Right renal pelvis (tissue), 4 donors: ENCODE data around the gene RBM10. TPM values are rescaled to one million over a fixed set of nuclear protein-coding genes. Genes with fewer than 3 reads are reported as not detected.

Experiments
- DNase-seq, 4 donors: peaks; one replicate each; pipeline ENCODE4 v3.0.0-alpha.2; 2013; ENCODE audit warnings: low read depth in 4 of 4, low spot score in 3 of 4, missing footprints in 1 of 4
- polyA plus RNA-seq, 4 donors: library from polyadenylated mRNA; unstranded; fragments of 120-200 nt; gene quantifications; one replicate each; pipeline ENCODE4 v1.2.1, GENCODE V29; 2013; ENCODE audit not compliant: insufficient read length in 4 of 4

RBM10 gene
- polyA plus RNA-seq, 4 donors, result 48.2 to 65.3 (median 49.9) TPM

DNA sequence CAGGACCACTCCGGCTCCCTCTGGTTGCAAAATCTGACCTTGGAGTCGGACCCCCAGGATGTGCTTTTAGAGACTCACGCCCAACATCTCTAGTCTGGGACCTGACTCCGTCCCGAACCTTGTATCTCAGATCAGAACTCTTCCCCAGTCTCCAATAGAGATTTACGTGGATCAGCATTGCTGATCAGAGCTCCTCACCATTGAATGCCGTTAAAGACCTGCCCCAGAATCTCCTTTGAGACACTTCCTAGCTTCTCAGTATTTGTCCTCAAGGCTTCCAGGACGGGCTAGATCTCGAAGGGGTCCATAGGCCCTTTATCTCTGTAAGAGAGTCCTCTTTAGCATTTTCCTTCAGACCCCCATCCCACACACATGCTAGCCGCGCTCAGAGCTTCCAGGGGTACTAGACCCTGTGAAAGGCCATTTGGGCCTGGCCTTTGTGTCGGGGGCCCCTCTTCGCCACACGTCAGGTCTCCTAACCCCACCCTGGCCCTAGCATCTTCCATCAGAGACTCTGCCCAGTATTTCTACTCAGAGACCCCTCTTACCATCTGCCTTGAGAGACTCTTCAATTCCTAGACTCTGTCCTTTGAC, 49.3 kb downstream of the RBM10 start:
- no peak for DNase-seq

DNA sequence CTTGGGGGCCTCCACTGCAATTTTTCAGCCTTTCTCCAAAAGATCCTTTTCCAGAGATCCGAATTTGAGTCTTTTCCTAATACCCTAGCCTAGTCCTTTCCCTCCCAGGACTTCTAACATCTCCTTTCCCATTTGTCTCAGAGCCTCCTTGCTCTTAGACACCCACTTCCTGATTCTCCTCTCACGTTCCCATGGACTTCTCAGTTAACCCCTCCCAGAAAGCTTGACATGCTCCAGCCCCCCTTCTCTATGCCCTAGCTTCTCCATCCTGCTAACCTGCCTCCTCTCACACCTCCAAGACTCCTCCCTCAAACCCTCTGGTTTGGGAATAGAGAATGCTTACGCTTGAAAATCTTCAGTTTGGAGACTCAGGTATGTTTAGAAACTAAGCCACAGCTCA, 51.1 kb downstream of the RBM10 start:
- no peak for DNase-seq

DNA sequence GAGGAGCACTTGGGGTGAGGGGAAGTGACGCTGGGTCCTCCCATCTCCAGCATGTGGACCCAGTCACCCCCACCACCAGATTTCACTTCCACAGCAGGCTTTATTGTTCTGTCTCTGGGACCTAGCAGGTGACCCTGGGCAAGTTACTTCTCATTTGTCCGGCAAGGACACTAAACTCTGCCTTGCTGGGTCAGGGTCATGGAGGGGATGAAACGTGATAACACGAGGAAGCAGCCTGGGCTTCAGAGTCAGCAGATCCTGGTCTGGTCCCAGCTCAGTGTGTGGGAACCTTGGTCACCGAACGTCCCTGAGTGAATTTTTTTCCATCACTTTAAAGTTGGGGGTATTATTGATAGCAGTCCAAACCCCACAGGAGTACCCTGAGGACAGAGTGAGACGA, 52.5 kb downstream of the RBM10 start:
- no peak for DNase-seq

DNA sequence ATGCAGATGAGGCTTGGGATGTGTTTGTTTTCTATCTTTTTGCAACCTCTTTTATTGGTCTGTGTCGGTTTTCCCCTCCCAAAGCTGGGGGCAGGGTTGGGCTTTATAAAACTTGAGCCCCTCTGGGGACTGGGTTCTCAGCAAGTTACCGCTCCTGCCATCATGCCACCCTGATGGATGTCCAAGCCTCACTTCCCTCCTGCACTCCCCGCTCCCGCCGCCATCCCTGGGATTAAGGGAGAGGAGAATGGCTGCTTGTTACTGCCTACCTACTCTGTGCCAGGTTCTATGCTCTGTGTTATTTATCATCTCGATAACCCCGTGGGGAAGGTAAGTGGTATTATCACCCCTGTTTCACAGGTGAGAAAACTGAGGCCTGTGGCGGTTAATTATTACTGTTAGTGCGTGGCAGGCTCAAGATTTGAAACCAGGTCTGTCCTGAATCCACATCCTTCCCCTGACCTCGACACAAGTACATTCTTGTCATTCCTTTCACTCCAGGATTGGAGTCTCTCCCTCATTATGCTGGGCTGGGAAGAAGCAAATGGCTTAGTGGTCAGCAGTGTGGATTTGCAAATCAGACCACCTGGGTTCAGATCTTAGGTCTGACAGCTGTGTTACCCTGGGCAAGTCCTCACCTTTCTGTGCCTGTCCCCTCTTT, 53.1 kb downstream of the RBM10 start:
- DNase-seq, result no peak

DNA sequence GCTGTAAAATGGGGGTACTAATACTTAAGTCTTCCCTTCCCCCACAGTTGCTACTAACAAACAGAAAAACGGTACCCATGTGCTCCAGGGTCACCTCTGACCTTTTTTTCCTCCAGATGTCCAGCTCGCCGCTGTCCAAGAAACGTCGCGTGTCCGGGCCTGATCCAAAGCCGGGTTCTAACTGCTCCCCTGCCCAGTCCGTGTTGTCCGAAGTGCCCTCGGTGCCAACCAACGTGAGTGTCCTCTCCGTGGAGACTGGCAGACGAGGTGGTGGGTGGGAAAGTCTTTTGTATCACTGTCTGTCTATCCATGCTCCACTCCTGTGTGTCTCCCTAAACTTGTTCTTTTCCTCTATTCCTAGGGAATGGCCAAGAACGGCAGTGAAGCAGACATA, 53.7 kb downstream of the RBM10 start:
- no peak for DNase-seq

DNA sequence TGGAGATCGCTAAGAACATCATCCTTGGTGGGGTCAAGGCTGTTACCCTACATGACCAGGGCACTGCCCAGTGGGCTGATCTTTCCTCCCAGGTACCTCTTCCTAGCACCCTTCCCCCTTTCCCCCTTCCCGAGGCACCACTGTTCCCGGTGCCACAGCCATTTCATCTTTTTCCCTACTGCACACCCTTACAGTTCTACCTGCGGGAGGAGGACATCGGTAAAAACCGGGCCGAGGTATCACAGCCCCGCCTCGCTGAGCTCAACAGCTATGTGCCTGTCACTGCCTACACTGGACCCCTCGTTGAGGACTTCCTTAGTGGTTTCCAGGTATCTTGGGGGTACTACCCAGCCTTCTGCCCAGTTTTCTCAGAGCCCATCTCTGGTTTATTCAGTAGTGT, 54.3 kb downstream of the RBM10 start:
- DNase-seq, result no peak

DNA sequence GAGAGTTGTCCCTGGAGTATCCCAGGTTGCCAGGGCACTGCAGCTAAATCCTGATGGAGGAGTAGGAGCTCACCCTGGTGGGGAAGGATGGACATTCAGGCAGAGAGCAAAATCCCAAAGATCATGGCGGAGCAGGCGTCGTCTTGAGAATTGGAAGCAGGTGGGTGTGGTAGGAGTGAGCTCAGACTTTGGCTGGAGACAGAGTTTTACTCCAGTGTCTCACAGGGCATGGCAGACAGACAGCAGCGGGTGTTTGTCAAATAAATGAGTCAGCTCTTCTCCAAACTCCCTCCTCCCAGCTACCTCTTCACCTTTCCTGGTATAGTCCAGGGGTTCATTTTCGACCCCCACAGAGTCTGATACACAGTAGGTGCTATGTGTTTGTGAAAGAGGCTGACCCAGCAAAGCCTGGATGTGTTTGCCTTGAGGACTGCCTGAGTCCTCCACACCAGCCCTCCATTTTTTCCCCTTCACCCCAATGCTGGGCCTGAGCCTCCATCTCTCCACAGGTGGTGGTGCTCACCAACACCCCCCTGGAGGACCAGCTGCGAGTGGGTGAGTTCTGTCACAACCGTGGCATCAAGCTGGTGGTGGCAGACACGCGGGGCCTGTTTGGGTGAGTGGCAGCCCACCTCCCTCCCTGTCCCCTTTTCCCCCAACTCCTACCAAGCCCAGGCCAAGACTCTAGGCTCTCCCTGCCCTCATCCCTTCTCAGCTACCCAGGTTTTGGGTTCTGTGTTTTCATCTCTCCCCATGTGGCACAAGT, 55.5 kb downstream of the RBM10 start:
- DNase-seq, result no peak

DNA sequence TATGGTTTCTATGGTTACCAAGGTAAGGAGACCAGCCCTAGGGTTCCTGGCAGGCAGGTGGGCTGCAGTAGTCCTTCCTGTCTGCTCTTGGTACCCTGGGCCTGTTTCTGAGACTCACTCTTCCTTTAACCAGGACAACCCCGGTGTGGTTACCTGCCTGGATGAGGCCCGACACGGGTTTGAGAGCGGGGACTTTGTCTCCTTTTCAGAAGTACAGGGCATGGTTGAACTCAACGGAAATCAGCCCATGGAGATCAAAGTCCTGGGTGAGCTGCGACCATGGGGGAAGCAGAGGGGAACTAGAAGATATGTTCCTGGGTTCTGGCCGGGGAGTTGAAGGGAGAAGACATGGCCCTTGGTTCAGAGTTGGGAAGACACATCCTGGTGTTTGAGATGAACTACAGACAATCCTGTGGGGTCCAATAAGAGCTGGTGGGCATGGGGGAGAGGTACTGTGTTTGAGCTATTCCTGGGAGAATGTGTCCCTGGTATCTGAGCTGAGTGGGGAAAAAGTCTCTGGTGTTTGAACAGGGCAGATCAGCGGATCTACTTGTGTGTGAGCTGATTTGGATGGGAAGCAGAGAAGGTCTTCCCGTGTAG, 56.4 kb downstream of the RBM10 start:
- DNase-seq, result no peak

DNA sequence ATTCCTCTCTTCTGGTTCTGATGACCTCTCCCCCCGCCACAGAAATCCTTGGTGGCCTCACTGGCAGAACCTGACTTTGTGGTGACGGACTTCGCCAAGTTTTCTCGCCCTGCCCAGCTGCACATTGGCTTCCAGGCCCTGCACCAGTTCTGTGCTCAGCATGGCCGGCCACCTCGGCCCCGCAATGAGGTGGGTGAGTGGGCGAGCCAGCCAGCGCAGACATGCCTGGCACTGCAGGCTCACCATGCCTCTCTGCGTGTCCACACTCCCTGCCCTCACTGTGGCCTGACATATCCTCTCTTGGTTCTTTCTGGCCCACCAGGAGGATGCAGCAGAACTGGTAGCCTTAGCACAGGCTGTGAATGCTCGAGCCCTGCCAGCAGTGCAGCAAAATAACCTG, 57.3 kb downstream of the RBM10 start:
- no peak for DNase-seq

DNA sequence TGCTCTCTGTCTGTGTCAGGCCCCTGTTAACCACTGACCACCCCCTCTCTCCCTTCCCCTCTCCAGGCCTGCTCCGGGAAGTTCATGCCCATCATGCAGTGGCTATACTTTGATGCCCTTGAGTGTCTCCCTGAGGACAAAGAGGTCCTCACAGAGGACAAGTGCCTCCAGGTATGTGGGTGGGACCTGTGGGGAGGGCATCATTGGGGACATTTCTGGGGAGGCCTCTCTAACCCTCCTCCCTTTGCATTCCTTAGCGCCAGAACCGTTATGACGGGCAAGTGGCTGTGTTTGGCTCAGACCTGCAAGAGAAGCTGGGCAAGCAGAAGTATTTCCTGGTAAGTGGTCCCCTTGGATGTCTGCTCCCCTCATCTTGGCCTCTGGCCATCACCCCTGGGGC, 57.9 kb downstream of the RBM10 start:
- no peak for DNase-seq

DNA sequence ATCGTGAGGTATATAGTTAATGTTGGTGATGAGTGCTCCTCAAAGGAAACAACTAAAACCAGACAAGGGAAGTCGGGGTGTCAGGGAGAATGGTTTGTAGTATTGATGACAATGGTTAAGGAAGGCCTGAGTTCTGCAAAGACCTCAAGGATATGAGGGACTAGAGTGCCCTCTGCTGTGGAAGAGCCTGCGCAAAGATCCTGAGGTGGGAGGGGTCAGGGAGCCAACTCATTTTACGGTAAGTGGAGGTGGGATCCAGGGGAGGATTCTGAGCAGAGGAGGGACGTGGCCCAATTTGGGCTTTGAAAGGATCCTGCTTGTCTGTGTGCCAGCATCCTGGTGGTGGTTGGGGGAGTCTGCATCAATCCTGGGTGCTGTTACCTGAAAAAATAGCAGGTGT, 59.9 kb downstream of the RBM10 start:
- no peak for DNase-seq

DNA sequence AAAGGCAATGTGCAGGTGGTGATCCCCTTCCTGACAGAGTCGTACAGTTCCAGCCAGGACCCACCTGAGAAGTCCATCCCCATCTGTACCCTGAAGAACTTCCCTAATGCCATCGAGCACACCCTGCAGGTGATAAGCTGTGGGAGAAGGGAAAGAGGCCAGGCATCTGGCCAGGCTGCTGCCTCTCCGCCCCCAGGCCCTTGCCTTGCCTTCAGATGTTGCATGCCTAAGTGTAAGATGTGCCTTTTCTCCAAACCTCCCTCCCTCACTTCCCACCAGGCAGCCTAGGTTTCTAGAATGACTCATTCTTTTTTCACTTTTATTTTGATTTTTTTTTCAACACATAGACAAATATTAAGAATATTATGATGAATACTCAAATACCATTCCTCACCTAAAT, 61.3 kb downstream of the RBM10 start:
- DNase-seq, result no peak

DNA sequence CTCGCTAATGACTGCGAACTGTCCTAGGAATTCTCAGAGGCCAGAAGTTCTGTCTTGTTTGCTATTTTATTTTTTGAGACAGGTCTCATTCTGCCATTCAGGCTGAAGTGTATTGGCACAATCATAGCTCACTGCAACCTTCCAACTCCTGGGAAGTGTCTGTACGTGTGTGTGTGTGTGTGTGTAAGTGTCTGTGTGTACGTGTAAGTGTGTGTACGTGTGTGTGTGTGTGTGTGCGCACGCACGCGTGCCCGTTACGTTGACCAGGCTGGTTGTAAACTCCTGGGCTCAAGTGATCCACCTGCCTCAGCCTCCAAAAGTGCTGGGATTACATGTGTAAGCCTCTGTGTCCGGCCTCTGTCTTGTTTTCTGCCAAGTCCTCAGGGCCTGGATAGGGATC, 63.1 kb downstream of the RBM10 start:
- no peak for DNase-seq

DNA sequence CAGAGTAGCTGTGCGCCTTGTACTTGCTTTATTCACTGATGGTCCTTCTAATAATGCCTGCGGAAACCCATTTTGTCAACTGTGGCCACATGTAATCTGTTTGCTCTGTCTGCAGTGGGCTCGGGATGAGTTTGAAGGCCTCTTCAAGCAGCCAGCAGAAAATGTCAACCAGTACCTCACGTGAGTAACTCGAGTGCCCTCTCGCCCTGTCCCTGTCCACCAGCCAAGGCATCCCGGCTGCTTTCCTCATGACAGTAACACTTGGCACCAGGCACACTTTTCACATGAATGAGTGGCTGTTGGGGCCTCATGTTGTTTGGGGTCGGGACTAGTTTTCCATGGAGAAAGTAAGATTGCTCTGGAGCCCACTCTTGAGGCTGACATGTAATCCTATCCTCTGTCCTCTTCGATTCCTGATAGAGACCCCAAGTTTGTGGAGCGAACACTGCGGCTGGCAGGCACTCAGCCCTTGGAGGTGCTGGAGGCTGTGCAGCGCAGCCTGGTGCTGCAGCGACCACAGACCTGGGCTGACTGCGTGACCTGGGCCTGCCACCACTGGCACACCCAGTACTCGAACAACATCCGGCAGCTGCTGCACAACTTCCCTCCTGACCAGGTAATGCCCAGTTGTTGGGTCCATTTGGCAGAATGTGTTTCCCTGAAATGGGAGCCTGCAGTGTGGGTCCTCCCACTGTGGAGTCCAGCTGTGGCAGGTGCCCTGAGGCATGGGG, 64.7 kb downstream of the RBM10 start:
- no peak for DNase-seq

DNA sequence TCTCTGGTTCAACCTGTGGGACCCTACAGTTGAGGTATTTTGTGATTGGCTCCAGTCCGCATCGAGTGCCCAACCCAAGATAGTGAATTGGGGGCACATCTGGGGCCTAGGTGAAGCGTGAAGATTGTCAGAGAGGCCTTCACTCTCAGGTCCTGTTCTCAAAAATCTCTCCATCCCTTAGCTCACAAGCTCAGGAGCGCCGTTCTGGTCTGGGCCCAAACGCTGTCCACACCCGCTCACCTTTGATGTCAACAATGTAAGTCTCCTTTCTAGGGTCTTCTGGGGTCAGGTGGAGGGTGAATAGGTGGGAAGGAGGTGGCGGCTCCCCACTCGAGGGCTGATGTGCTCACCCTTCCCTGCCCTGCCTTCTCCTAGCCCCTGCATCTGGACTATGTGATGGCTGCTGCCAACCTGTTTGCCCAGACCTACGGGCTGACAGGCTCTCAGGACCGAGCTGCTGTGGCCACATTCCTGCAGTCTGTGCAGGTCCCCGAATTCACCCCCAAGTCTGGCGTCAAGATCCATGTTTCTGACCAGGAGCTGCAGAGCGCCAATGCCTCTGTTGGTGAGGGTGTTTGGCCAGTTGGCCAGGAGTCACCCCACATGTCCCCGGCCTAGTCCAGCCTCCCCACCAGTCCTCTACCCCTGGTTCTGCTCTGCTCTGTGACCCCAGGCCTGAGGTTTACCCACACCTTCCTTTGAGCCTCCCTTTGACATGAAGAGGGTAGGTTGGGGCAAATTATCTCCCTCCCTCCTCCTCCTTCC, 65.8 kb downstream of the RBM10 start:
- DNase-seq, result no peak

DNA sequence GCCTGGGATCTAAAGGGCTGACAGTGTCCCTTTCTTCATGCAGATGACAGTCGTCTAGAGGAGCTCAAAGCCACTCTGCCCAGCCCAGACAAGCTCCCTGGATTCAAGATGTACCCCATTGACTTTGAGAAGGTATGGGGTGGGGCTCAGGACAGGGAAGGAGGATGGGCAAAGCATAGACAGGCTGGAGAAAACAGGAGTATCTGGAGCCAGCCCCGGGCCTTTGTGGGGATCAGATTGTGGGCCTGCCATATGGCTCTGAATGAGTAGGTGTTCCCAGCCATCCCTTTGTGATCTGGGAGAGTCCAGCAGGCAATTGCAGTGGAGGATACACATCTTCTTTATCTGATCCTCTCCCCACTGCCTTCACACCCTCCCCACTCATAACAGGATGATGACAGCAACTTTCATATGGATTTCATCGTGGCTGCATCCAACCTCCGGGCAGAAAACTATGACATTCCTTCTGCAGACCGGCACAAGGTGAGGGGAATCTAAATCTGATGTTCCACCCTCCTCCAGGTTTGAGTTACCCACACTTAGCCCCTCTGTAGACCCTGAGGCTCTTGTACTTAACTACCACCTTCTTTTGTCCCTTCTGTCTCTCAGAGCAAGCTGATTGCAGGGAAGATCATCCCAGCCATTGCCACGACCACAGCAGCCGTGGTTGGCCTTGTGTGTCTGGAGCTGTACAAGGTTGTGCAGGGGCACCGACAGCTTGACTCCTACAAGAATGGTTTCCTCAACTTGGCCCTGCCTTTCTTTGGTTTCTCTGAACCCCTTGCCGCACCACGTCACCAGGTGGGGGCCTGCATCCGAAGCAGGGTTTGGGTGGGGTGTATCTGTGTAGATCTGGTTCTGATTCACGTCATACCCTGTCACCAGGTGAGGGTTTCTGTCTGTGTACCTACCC, 67.6 kb downstream of the RBM10 start:
- no peak for DNase-seq

DNA sequence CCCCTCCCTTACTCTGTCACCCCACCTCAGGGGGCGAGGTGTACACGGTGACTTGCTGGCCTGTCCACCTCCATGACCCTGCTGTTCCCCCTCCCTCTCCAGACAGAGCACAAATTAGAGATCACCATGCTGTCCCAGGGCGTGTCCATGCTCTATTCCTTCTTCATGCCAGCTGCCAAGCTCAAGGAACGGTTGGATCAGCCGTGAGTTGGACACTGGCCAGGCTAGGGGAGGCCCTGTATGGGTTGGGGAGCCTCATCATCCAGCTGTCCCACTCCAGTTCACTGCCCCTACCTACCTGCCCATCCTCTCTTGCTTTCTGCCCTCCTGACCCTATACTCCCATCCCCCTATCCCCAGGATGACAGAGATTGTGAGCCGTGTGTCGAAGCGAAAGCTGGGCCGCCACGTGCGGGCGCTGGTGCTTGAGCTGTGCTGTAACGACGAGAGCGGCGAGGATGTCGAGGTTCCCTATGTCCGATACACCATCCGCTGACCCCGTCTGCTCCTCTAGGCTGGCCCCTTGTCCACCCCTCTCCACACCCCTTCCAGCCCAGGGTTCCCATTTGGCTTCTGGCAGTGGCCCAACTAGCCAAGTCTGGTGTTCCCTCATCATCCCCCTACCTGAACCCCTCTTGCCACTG, 69.5 kb downstream of the RBM10 start:
- no peak for DNase-seq

DNA sequence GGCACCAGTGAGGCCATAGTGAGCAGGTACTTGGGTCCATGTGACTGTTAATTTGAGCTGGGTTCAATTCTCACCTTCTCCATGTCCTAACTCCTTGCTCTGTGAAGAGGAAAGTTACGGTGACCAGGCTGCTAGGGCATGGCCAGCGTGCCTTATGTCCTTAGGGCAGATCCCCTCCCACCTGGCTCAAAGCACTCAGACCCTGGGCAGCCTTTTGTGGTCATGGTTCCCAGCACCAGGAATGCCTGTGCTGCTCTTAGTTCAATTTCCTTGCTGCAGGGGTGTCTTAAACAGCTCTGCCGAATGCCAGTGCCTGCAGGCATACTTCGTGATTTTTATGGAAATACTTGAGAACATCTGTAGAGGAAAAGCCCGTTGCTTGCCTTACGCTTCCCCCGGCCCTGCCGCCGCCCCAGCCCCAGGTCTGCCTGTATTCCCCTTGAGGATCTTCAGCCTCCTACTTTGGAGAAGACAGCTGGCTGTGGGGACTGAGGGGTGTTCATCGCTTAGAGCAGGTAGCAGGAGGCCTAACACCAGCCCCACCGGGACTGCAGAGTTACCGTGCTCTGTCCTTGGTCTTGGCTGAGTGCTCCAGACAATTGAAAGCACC, 70.4 kb downstream of the RBM10 start:
- DNase-seq, result no peak
